ENCODE results near the gene MEGF11.

MEGF11 gene

GRCh38 chr15:66253418-66254088, at the start of gene MEGF11:
TSS of gene MEGF11 (minus strand) at chr15:66253750. CDS start at chr15:66128403, 125,347 bp downstream.
- no peak for DNase-seq

GRCh38 chr15:66302489-66303278, 49.1 kb upstream of the MEGF11 start:
- no peak for DNase-seq

GRCh38 chr15:66298803-66299251, 45.3 kb upstream of the MEGF11 start:
- no peak for DNase-seq

- DNase-seq = no peak
These were observed 42.6 kb upstream of the MEGF11 start for GRCh38 chr15:66296186-66296585.

GRCh38 chr15:66294932-66295235, 41.3 kb upstream of the MEGF11 start:
- peak in 1 of 2 experiments; percentile 3 for DNase-seq

- DNase-seq = peak; percentile 19 to 44
These were observed 40.8 kb upstream of the MEGF11 start for GRCh38 chr15:66294157-66294931.

- DNase-seq = peak; percentile 62 to 68
These were observed 40.0 kb upstream of the MEGF11 start, which contains the start of gene DIS3L for GRCh38 chr15:66293419-66294156. TSS of gene DIS3L (plus strand) at chr15:66293568. CDS start at chr15:66293597, 29 bp downstream.

- peak in 1 of 2 experiments; percentile 28 for DNase-seq
These were observed 39.2 kb upstream of the MEGF11 start for GRCh38 chr15:66292571-66293418.

- peak in 1 of 2 experiments; percentile 8 for DNase-seq
These were observed 38.4 kb upstream of the MEGF11 start for GRCh38 chr15:66291816-66292570.

- DNase-seq = no peak
These were observed 37.0 kb upstream of the MEGF11 start for GRCh38 chr15:66290518-66290917.

- DNase-seq = no peak
These were observed 36.5 kb upstream of the MEGF11 start for GRCh38 chr15:66290007-66290406.

GRCh38 chr15:66288551-66289185, 35.1 kb upstream of the MEGF11 start:
- no peak for DNase-seq

- DNase-seq = no peak
These were observed 34.5 kb upstream of the MEGF11 start for GRCh38 chr15:66288093-66288492.

- peak; percentile 10 to 55 for DNase-seq
These were observed 34.0 kb upstream of the MEGF11 start for GRCh38 chr15:66287461-66288057.

GRCh38 chr15:66285533-66286280, 32.2 kb upstream of the MEGF11 start:
- no peak for DNase-seq

- DNase-seq = no peak
These were observed 30.7 kb upstream of the MEGF11 start for GRCh38 chr15:66284271-66284670.

GRCh38 chr15:66278671-66279070, 25.1 kb upstream of the MEGF11 start:
- DNase-seq = no peak

GRCh38 chr15:66278056-66278455, 24.5 kb upstream of the MEGF11 start:
- DNase-seq = no peak

GRCh38 chr15:66276546-66276945, 23.0 kb upstream of the MEGF11 start:
- no peak for DNase-seq
